ENCODE results near the gene PGP.

The PGP gene

GRCh38 chr16:2179107-2179501, 35.5 kb downstream of the PGP start:
- H3K4me3 ChIP-seq (ENCODE audit: low read depth, low read length), result no peak overlapping the region
- in situ Hi-C loops (cut with HindIII; ENCODE audit: low sequenced_read_pairs), result no loop called here
- no peak for TF ChIP-seq CTCF (IDR thresholded peaks at IDR 0.05; ENCODE audit: low read depth, low read length, missing control alignments)
- DNase-seq (ENCODE audit: low read depth), result no peak

GRCh38 chr16:2178321-2179106, 36.1 kb downstream of the PGP start:
- no peak overlapping the region for H3K4me3 ChIP-seq (ENCODE audit: low read depth, low read length)
- in situ Hi-C loops (cut with HindIII; ENCODE audit: low sequenced_read_pairs), result no loop called here
- no peak for TF ChIP-seq CTCF (IDR thresholded peaks at IDR 0.05; ENCODE audit: low read depth, low read length, missing control alignments)
- DNase-seq (ENCODE audit: low read depth), result no peak

GRCh38 chr16:2177561-2177960, 37.1 kb downstream of the PGP start:
- no peak for TF ChIP-seq CTCF (IDR thresholded peaks at IDR 0.05; ENCODE audit: low read depth, low read length, missing control alignments)
- no peak overlapping the region for H3K4me3 ChIP-seq (ENCODE audit: low read depth, low read length)
- no peak for DNase-seq (ENCODE audit: low read depth)
- in situ Hi-C loops (cut with HindIII; ENCODE audit: low sequenced_read_pairs), result no loop called here

GRCh38 chr16:2177101-2177500, 37.5 kb downstream of the PGP start:
- TF ChIP-seq CTCF (IDR thresholded peaks at IDR 0.05; ENCODE audit: low read depth, low read length, missing control alignments), result no peak
- no peak overlapping the region for H3K4me3 ChIP-seq (ENCODE audit: low read depth, low read length)
- in situ Hi-C loops (cut with HindIII; ENCODE audit: low sequenced_read_pairs), result no loop called here
- DNase-seq (ENCODE audit: low read depth), result no peak

GRCh38 chr16:2176047-2176446, 38.6 kb downstream of the PGP start:
- DNase-seq (ENCODE audit: low read depth), result no peak
- no peak overlapping the region for H3K4me3 ChIP-seq (ENCODE audit: low read depth, low read length)
- in situ Hi-C loops (cut with HindIII; ENCODE audit: low sequenced_read_pairs), result no loop called here
- no peak for TF ChIP-seq CTCF (IDR thresholded peaks at IDR 0.05; ENCODE audit: low read depth, low read length, missing control alignments)

GRCh38 chr16:2175454-2175853, 39.2 kb downstream of the PGP start:
- H3K4me3 ChIP-seq (ENCODE audit: low read depth, low read length), result no peak overlapping the region
- in situ Hi-C loops (cut with HindIII; ENCODE audit: low sequenced_read_pairs), result no loop called here
- no peak for TF ChIP-seq CTCF (IDR thresholded peaks at IDR 0.05; ENCODE audit: low read depth, low read length, missing control alignments)
- no peak for DNase-seq (ENCODE audit: low read depth)
